SK-N-SH (cell line): ENCODE measurements around the gene MX1. TPM values are rescaled to one million over a fixed set of nuclear protein-coding genes. Genes with fewer than 3 reads are reported as not detected.

Source experiments
- CTCF ChIA-PET: fragments of 300-600, 350-600 bp; formaldehyde crosslinking; extraction: SDS; loops from one replicate; lab custom pipeline; 2021; lab: Yijun Ruan, JAX
- POLR2A ChIA-PET: fragments of 350-600 bp; sonication (Branson Sonifier 250); formaldehyde crosslinking; extraction: SDS; loops from one replicate; lab custom pipeline; 2020; ENCODE audit warnings: antibody characterized with exemption, inconsistent platforms; lab: Yijun Ruan, JAX
- DNase-seq: peaks from one replicate; pipeline ENCODE4 v3.0.0; 2012
- H2AFZ ChIP-seq: fragments of 200-600 bp; sonication (generic); 2 replicates; pipeline ENCODE4 v1.8.1; 2016; ENCODE audit warnings: antibody characterized with exemption, mild to moderate bottlenecking, low read depth
- H3F3A ChIP-seq: fragments of 200-600 bp; sonication (generic); replicated peaks from 2 replicates; pipeline ENCODE3; 2016; ENCODE audit warnings: antibody characterized with exemption, mild to moderate bottlenecking; ENCODE audit not compliant: insufficient read depth
- H3K27ac ChIP-seq, 2 experiments: fragments of 200-500 bp in 1 of 2; fragments of 200-600 bp in 1 of 2; sonication (Bioruptor generic) in 1 of 2; sonication (generic), shearing (Covaris generic) in 1 of 2; 2 replicates each; pipeline versions ENCODE4 v1.5.1 to v1.6.1; 2014 to 2016; ENCODE audit warnings: low read depth in 2 of 2, inconsistent platforms in 1 of 2, low read length in 1 of 2, mild to moderate bottlenecking in 1 of 2, mixed read lengths in 1 of 2
- H3K27me3 ChIP-seq: fragments of 200-600 bp; sonication (generic), shearing (Covaris generic); 2 replicates; pipeline ENCODE4 v1.6.1; 2016; ENCODE audit warnings: mixed run types; ENCODE audit not compliant: insufficient read depth
- H3K36me3 ChIP-seq, 2 experiments: fragments of 200-500 bp in 1 of 2; fragments of 200-600 bp in 1 of 2; sonication (Bioruptor generic) in 1 of 2; sonication (generic) in 1 of 2; replicated peaks in 1 of 2; 2 replicates each; pipeline versions ENCODE3 to v1.5.1; 2014 to 2016; ENCODE audit warnings: low read length in 1 of 2, mild to moderate bottlenecking in 1 of 2; ENCODE audit not compliant: insufficient read depth in 2 of 2, control insufficient read depth in 1 of 2
- H3K4me1 ChIP-seq, 2 experiments: fragments of 200-500 bp in 1 of 2; fragments of 200-600 bp in 1 of 2; sonication (Bioruptor generic) in 1 of 2; sonication (generic), shearing (Covaris generic) in 1 of 2; 2 replicates each; pipeline versions ENCODE4 v1.5.1 to v1.6.1; 2014 to 2016; ENCODE audit warnings: low read depth in 1 of 2, low read length in 1 of 2, mixed run types in 1 of 2; ENCODE audit not compliant: insufficient read depth in 2 of 2, control insufficient read depth in 1 of 2
- H3K4me2 ChIP-seq: fragments of 200-600 bp; sonication (generic), shearing (Covaris generic); 2 replicates; pipeline ENCODE4 v1.6.1; 2017; ENCODE audit warnings: mixed run types
- H3K4me3 ChIP-seq, 2 experiments: fragments of 200-500 bp in 1 of 2; fragments of 200-600 bp in 1 of 2; sonication (Bioruptor generic) in 1 of 2; sonication (generic), shearing (Covaris generic) in 1 of 2; 2 replicates each; pipeline versions ENCODE4 v1.5.1 to v1.8.1; 2014 to 2016; ENCODE audit warnings: low read depth in 2 of 2, inconsistent platforms in 1 of 2, low read length in 1 of 2, mild to moderate bottlenecking in 1 of 2, mixed read lengths in 1 of 2, moderate library complexity in 1 of 2
- H3K79me2 ChIP-seq: fragments of 200-600 bp; sonication (generic); 2 replicates; pipeline ENCODE4 v1.8.1; 2017; ENCODE audit warnings: mild to moderate bottlenecking; ENCODE audit not compliant: insufficient read depth
- H3K9ac ChIP-seq: fragments of 200-600 bp; sonication (generic); 2 replicates; pipeline ENCODE4 v1.6.1; 2017; ENCODE audit warnings: mixed run types
- H3K9me2 ChIP-seq: fragments of 200-600 bp; sonication (generic); 2 replicates; pipeline ENCODE4 v1.6.1; 2017; ENCODE audit warnings: mixed run types
- H3K9me3 ChIP-seq: fragments of 200-600 bp; sonication (generic); 2 replicates; pipeline ENCODE4 v1.6.1; 2017; ENCODE audit warnings: mixed run types, mild to moderate bottlenecking, moderate library complexity
- H4K20me1 ChIP-seq: fragments of 200-600 bp; sonication (generic); 2 replicates; pipeline ENCODE4 v1.6.1; 2017; ENCODE audit warnings: mild to moderate bottlenecking, mixed run types; ENCODE audit not compliant: insufficient read depth
- CHD2 ChIP-seq: fragments of 150-350 bp; IDR thresholded peaks from 2 replicates; pipeline ENCODE4 v1.6.1; 2018; ENCODE audit warnings: low read length; ENCODE audit not compliant: partially characterized antibody
- EP300 ChIP-seq, 2 experiments: IDR thresholded peaks; 2 replicates each; pipeline versions ENCODE4 v1.4.0 to v1.6.1; 2012; ENCODE audit warnings: borderline replicate concordance in 1 of 2, low read depth in 1 of 2, low read length in 1 of 2
- EZH2phosphoT487 ChIP-seq: fragments of 200-600 bp; sonication (generic); IDR thresholded peaks from 2 replicates; pipeline ENCODE4 v1.6.1; 2017; ENCODE audit warnings: low read depth, mixed run types, mild to moderate bottlenecking, antibody characterized with exemption, moderate library complexity, borderline replicate concordance
- FOXJ3 ChIP-seq: sonication (generic); formaldehyde crosslinking; IDR thresholded peaks from 2 replicates; pipeline ENCODE4 v1.5.1; 2020; ENCODE audit warnings: mild to moderate bottlenecking, missing genetic modification reagents
- FOXM1 ChIP-seq: IDR thresholded peaks from 2 replicates; pipeline ENCODE4 v1.4.0; 2012; ENCODE audit warnings: low read depth, mild to moderate bottlenecking
- GATA2 ChIP-seq: sonication (generic); formaldehyde crosslinking; IDR thresholded peaks from 2 replicates; pipeline ENCODE4 v1.5.0; 2020; ENCODE audit warnings: mild to moderate bottlenecking, missing genetic modification reagents
- JUND ChIP-seq: IDR thresholded peaks from 2 replicates; pipeline ENCODE4 v1.4.0; 2012
- MEF2A ChIP-seq: IDR thresholded peaks from 2 replicates; pipeline ENCODE4 v1.4.0; 2012; ENCODE audit warnings: low read depth, borderline replicate concordance
- MXI1 ChIP-seq: IDR thresholded peaks from 2 replicates; pipeline ENCODE4 v1.6.1; 2012; ENCODE audit warnings: mild to moderate bottlenecking, low read depth, low read length, improper control_type of control experiment
- NFIC ChIP-seq: IDR thresholded peaks from 2 replicates; pipeline ENCODE4 v1.4.0; 2012; ENCODE audit warnings: borderline replicate concordance
- PBX3 ChIP-seq: IDR thresholded peaks from 2 replicates; pipeline ENCODE4; 2012
- POLR2AphosphoS5 ChIP-seq: IDR thresholded peaks from 2 replicates; pipeline ENCODE4 v1.6.1; 2012; ENCODE audit warnings: low read depth, low read length
- RAD21 ChIP-seq: IDR thresholded peaks from 2 replicates; pipeline ENCODE4 v1.6.1; 2012; ENCODE audit warnings: mild to moderate bottlenecking, low read length
- RCOR1 ChIP-seq: fragments of 150-350 bp; IDR thresholded peaks from 2 replicates; pipeline ENCODE4 v1.6.1; 2017; ENCODE audit warnings: antibody characterized with exemption, low read length
- TAF1 ChIP-seq: IDR thresholded peaks from 2 replicates; pipeline ENCODE4 v1.6.1; 2012; ENCODE audit warnings: low read depth, mild to moderate bottlenecking, low read length, moderate library complexity, borderline replicate concordance
- TCF12 ChIP-seq: IDR thresholded peaks from 2 replicates; pipeline ENCODE4 v1.4.0; 2012
- YY1 ChIP-seq: IDR thresholded peaks from 2 replicates; pipeline ENCODE4 v1.4.0; 2012; ENCODE audit warnings: low read depth, mild to moderate bottlenecking
- WGBS: methylation state at CpG from one replicate; pipeline ENCODE4 v1.1.6; 2017; ENCODE audit warnings: low lambda C conversion rate; 5-methylcytosine and 5-hydroxymethylcytosine counted together
- polyA plus RNA-seq, 3 experiments: library from polyadenylated mRNA; depleted of rRNA; stranded (reverse); fragments of >200 nt; gene quantifications; 2 replicates each; pipeline ENCODE4 v1.2.3, GENCODE V29; 2012
- TF ChIP-seq, protein P1 (sequence below): fragments of 150-350 bp; IDR thresholded peaks from 2 replicates; pipeline ENCODE4 v1.6.1; 2017; ENCODE audit warnings: antibody characterized with exemption, low read length, low read depth, borderline replicate concordance
- TF ChIP-seq, protein P2 (sequence below): IDR thresholded peaks from 2 replicates; pipeline ENCODE4 v1.6.1; 2012; ENCODE audit warnings: mild to moderate bottlenecking, low read depth, low read length, moderate library complexity
- TF ChIP-seq, protein P3 (sequence below): IDR thresholded peaks from 2 replicates; pipeline ENCODE4 v1.4.0; 2012; ENCODE audit warnings: low read depth, borderline replicate concordance

MX1 gene
- polyA plus RNA-seq, 1 of the 3 experiments (the other 2 are of a cell fraction): 1.9 TPM

- ChIA-PET POLR2A (no interaction called here), CTCF (no interaction called here)
- H3K9me2 ChIP-seq: no peaks in the 10 kb centered on the region
- no peak overlapping the region for H3K4me2 ChIP-seq
- 95% methylated on average over 3 of the region's 4 CpGs for WGBS
- no peak overlapping the region for H3K4me3 ChIP-seq
- TF ChIP-seq GATA2 (no peak), MXI1 (no peak), TCF12 (no peak), CHD2 (no peak), RAD21 (no peak), FOXJ3 (CRISPR knock-in tag) (no peak), YY1 (no peak), MEF2A (no peak), EP300 (IDR thresholded peaks at IDR 0.05; ENCODE audit: borderline replicate concordance in 1 of 2, low read depth in 1 of 2, low read length in 1 of 2) (no peak), EZH2phosphoT487 (no peak), JUND (no peak), PBX3 (no peak), RCOR1 (no peak), TAF1 (no peak), POLR2AphosphoS5 (no peak), NFIC (no peak), FOXM1 (no peak)
- TF ChIP-seq, protein P1, sequence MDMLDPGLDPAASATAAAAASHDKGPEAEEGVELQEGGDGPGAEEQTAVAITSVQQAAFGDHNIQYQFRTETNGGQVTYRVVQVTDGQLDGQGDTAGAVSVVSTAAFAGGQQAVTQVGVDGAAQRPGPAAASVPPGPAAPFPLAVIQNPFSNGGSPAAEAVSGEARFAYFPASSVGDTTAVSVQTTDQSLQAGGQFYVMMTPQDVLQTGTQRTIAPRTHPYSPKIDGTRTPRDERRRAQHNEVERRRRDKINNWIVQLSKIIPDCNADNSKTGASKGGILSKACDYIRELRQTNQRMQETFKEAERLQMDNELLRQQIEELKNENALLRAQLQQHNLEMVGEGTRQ: no peak
- TF ChIP-seq, protein P2, sequence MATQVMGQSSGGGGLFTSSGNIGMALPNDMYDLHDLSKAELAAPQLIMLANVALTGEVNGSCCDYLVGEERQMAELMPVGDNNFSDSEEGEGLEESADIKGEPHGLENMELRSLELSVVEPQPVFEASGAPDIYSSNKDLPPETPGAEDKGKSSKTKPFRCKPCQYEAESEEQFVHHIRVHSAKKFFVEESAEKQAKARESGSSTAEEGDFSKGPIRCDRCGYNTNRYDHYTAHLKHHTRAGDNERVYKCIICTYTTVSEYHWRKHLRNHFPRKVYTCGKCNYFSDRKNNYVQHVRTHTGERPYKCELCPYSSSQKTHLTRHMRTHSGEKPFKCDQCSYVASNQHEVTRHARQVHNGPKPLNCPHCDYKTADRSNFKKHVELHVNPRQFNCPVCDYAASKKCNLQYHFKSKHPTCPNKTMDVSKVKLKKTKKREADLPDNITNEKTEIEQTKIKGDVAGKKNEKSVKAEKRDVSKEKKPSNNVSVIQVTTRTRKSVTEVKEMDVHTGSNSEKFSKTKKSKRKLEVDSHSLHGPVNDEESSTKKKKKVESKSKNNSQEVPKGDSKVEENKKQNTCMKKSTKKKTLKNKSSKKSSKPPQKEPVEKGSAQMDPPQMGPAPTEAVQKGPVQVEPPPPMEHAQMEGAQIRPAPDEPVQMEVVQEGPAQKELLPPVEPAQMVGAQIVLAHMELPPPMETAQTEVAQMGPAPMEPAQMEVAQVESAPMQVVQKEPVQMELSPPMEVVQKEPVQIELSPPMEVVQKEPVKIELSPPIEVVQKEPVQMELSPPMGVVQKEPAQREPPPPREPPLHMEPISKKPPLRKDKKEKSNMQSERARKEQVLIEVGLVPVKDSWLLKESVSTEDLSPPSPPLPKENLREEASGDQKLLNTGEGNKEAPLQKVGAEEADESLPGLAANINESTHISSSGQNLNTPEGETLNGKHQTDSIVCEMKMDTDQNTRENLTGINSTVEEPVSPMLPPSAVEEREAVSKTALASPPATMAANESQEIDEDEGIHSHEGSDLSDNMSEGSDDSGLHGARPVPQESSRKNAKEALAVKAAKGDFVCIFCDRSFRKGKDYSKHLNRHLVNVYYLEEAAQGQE: no peak
- TF ChIP-seq, protein P3, sequence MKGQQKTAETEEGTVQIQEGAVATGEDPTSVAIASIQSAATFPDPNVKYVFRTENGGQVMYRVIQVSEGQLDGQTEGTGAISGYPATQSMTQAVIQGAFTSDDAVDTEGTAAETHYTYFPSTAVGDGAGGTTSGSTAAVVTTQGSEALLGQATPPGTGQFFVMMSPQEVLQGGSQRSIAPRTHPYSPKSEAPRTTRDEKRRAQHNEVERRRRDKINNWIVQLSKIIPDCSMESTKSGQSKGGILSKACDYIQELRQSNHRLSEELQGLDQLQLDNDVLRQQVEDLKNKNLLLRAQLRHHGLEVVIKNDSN: no peak
- no peaks in the 10 kb centered on the region for H3K36me3 ChIP-seq
- H2AFZ ChIP-seq: no peak overlapping the region
- peaks cover 6% of the 10 kb centered on the region; the same call in 1 of the 2 replicates for H3K27me3 ChIP-seq
- H3K4me1 ChIP-seq: no peaks in the 10 kb centered on the region
- H4K20me1 ChIP-seq: no peaks in the 10 kb centered on the region
- no peak overlapping the region for H3K9ac ChIP-seq
- no peaks in the 10 kb centered on the region for H3K79me2 ChIP-seq
- no peak for DNase-seq
- no peak overlapping the region for H3K27ac ChIP-seq
- H3F3A ChIP-seq: no peaks in the 10 kb centered on the region
- H3K9me3 ChIP-seq: no peaks in the 10 kb centered on the region
Observed at GRCh38 chr21:41405321-41405720, 20.7 kb upstream of the MX1 start.
